ENCODE measurements around the gene RFTN2.

The RFTN2 gene

GRCh38 chr2:197614532-197614931 is 60.9 kb downstream of the RFTN2 start:
- no peak overlapping the region for H2AFZ ChIP-seq (ENCODE audit: low read length)
- no peaks in the 10 kb centered on the region for H3K9me3 ChIP-seq (ENCODE audit: low read length)
- H3K4me1 ChIP-seq (ENCODE audit: insufficient read depth, low read length, severe bottlenecking), result no peaks in the 10 kb centered on the region
- H3K27ac ChIP-seq (ENCODE audit: low read depth, low read length, poor library complexity, severe bottlenecking), result no peak overlapping the region
- TF ChIP-seq EZH2 (IDR thresholded peaks at IDR 0.05; ENCODE audit: borderline replicate concordance, low read length) (no peak), CTCF (IDR thresholded peaks at IDR 0.05; ENCODE audit: low read length) (no peak)
- H3K4me2 ChIP-seq (ENCODE audit: low read length), result no peak overlapping the region
- no peaks in the 10 kb centered on the region for H3K9me2 ChIP-seq (ENCODE audit: low read depth, low read length)
- H3K9ac ChIP-seq (ENCODE audit: low read length), result no peak overlapping the region
- no peaks in the 10 kb centered on the region for H3K79me2 ChIP-seq (ENCODE audit: insufficient read depth, low read length)
- no peak overlapping the region for H3K4me3 ChIP-seq (ENCODE audit: low read depth, low read length, poor library complexity, severe bottlenecking)
- H3K36me3 ChIP-seq (ENCODE audit: insufficient read depth, low read length), result no peaks in the 10 kb centered on the region
- no peaks in the 10 kb centered on the region for H4K20me1 ChIP-seq (ENCODE audit: insufficient read depth, low read length)
- no peaks in the 10 kb centered on the region for H3F3A ChIP-seq (ENCODE audit: insufficient read depth, low read length)
- H3K27me3 ChIP-seq (ENCODE audit: insufficient read depth, low read length), result no peaks in the 10 kb centered on the region

- Histone ChIP-seq H3K4me2 (ENCODE audit: low read length) (no peak overlapping the region), H4K20me1 (ENCODE audit: insufficient read depth, low read length) (no peaks in the 10 kb centered on the region), H3K27me3 (ENCODE audit: insufficient read depth, low read length) (no peaks in the 10 kb centered on the region)
These were observed 61.8 kb downstream of the RFTN2 start for GRCh38 chr2:197613509-197613987.

GRCh38 chr2:197606180-197606579 is 69.2 kb downstream of the RFTN2 start:
- H3K9me3 ChIP-seq (ENCODE audit: low read length), result no peaks in the 10 kb centered on the region
- H3K79me2 ChIP-seq (ENCODE audit: insufficient read depth, low read length), result no peaks in the 10 kb centered on the region
- H4K20me1 ChIP-seq (ENCODE audit: insufficient read depth, low read length), result no peaks in the 10 kb centered on the region
- no peak overlapping the region for H3K27ac ChIP-seq (ENCODE audit: low read depth, low read length, poor library complexity, severe bottlenecking)
- H3K36me3 ChIP-seq (ENCODE audit: insufficient read depth, low read length), result no peaks in the 10 kb centered on the region
- no peaks in the 10 kb centered on the region for H3K27me3 ChIP-seq (ENCODE audit: insufficient read depth, low read length)
- TF ChIP-seq EZH2 (IDR thresholded peaks at IDR 0.05; ENCODE audit: borderline replicate concordance, low read length), result no peak
- no peak for TF ChIP-seq CTCF (IDR thresholded peaks at IDR 0.05; ENCODE audit: low read length)
- no peak overlapping the region for H3K4me3 ChIP-seq (ENCODE audit: low read depth, low read length, poor library complexity, severe bottlenecking)
- H3K4me2 ChIP-seq (ENCODE audit: low read length), result no peak overlapping the region
- no peak overlapping the region for H3K9ac ChIP-seq (ENCODE audit: low read length)
- no peaks in the 10 kb centered on the region for H3F3A ChIP-seq (ENCODE audit: insufficient read depth, low read length)
- no peaks in the 10 kb centered on the region for H3K9me2 ChIP-seq (ENCODE audit: low read depth, low read length)
- no peaks in the 10 kb centered on the region for H3K4me1 ChIP-seq (ENCODE audit: insufficient read depth, low read length, severe bottlenecking)
- no peak overlapping the region for H2AFZ ChIP-seq (ENCODE audit: low read length)

More at GRCh38 chr2:197613509-197613987, 61.8 kb downstream of the RFTN2 start:
- no peak overlapping the region for H2AFZ ChIP-seq (ENCODE audit: low read length)
- no peak overlapping the region for H3K4me3 ChIP-seq (ENCODE audit: low read depth, low read length, poor library complexity, severe bottlenecking)
- H3K4me1 ChIP-seq (ENCODE audit: insufficient read depth, low read length, severe bottlenecking), result no peaks in the 10 kb centered on the region
- no peaks in the 10 kb centered on the region for H3F3A ChIP-seq (ENCODE audit: insufficient read depth, low read length)
- no peaks in the 10 kb centered on the region for H3K9me2 ChIP-seq (ENCODE audit: low read depth, low read length)
- no peaks in the 10 kb centered on the region for H3K9me3 ChIP-seq (ENCODE audit: low read length)
- no peaks in the 10 kb centered on the region for H3K79me2 ChIP-seq (ENCODE audit: insufficient read depth, low read length)
- H3K27ac ChIP-seq (ENCODE audit: low read depth, low read length, poor library complexity, severe bottlenecking), result no peak overlapping the region
- no peak overlapping the region for H3K9ac ChIP-seq (ENCODE audit: low read length)
- H3K36me3 ChIP-seq (ENCODE audit: insufficient read depth, low read length), result no peaks in the 10 kb centered on the region
- TF ChIP-seq EZH2 (IDR thresholded peaks at IDR 0.05; ENCODE audit: borderline replicate concordance, low read length), result no peak
